GM18519 (cell line): ENCODE results near the gene CFAP58.
"Not testable (repeated sequence)": the region's sequence is repeated elsewhere in the genome, so short reads cannot be mapped to it uniquely, and the experiment has no call there.

ENCODE experiments used
- ATAC-seq: cut with Tn5 transposase; IDR thresholded peaks from one replicate; pipeline ENCODE4 v1.9.1; 2021; ENCODE audit warnings: mild to moderate bottlenecking, moderate library complexity; ENCODE audit not compliant: unreplicated experiment, low FRiP score

CFAP58 gene

GRCh38 chr10:104468818-104469217 is 115.2 kb downstream of the CFAP58 start:
- ATAC-seq = not testable (repeated sequence)

DNA sequence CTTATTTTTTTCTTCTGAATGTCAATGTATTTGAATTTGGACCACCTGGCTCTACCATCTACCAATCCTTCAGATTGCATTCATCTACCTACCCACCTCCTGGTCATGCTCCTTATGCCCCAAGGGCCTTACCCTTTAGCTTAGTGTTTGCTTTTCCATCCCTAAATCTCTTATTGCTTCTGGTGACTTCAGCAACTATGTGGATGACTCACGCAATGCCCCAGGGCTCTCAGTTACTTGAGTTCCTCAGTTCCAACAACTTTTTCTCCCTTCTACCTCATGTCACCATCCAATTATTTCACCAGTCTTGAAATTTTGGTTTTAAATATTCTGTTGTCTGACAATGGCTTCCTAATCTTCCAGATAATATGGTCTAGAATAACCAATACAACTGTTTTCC is 118.9 kb downstream of the CFAP58 start:
- ATAC-seq = no peak

DNA sequence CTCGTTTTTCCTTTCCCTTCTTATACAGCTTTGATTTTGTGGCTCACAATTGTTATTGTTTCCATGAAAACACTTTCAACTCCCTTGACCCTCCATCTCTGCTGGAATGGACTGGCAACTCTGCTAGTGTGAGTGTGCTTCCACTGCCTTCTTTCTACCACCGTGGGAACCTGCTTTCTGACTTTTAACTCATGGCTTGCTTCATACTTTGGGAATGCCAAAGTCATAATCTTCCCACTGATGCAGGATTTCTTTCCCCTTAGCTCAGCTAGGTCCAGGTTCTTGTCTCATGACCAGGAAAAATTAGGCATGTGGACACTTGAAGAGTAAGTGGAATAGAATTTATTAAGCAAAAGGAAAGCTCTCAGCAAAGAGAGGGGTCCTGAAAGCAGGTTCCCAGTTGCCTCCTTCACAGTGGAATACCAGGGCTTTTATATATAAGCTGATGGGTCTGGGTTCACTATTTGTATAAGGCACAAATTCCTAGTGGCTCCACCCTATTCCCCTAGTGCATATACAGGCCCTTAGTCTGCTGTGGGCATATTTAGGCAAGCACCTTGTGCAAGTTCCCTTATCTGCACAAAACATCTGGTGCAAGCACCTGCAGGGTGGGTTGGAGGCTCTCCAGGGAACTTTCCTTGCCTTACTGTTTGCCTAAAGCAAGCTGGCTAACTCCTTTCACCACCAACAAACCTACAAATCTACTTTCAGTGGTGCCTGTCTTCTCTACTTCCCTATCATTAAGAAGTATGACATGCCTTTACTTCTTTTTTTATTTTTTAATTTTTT is 119.5 kb downstream of the CFAP58 start:
- ATAC-seq = no peak

GRCh38 chr10:104478380-104478779 is 124.7 kb downstream of the CFAP58 start:
- ATAC-seq = no peak

GRCh38 chr10:104479906-104480593 is 126.4 kb downstream of the CFAP58 start:
- ATAC-seq = no peak

DNA sequence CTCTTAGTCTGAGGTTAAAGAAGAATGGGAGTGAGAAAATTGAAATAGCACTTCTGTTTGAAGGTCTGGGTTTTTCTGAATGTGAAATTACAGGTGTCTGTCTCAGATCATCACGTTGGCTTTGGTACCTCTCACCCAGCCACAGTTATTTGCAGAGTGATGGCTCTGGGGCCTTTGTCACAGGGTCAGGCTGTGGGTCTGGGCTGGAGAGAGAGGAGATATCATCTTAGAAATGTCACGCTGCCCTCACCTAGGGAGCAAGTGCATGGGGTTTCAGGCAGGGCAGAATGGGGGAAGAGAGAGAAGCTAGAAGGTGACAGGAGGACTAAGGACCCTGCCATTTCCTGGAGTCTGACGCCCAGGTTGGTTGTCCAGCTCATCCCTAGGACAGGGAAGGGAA is 127.2 kb downstream of the CFAP58 start:
- no peak for ATAC-seq

- ATAC-seq = no peak
Observed at GRCh38 chr10:104483582-104483981, 129.9 kb downstream of the CFAP58 start.

DNA sequence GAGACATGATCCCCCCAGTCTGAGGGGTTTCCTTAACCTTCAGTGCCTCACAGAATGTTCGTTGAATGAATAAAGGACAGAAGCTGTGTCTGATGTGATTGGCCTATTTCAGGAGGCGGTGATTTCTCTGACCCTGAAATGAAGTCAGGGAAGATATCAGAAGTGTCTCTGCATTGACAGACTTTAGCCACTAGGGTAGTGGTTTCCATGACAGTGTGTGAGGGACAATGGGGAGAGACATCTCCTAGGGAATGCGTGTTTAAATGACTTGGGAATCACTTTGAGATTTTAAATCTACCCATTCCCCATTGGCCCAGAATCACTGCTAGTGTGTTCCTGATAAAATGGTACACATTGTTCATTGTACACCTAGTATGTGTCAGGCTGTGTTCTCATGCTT is 132.0 kb downstream of the CFAP58 start:
- no peak for ATAC-seq

DNA sequence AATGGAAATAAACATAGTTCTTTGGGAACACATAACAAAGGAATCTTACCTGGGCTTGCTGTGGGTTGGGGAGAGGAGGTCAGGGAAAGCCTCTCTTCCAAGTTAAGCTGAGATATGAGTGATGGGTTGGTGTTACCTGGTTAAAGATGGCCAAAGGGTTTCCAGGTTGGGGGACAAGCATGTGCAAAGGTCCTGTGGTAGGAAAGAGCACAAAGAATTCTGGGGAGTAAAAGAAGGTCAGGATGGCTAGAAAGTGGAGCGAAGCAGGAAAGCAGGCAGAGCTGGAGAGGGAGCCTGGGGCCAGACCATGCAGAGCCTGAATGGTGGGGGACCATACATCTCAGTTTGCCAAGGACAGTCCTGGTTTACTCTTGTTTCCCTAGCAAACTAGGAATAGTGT is 133.2 kb downstream of the CFAP58 start:
- no peak for ATAC-seq

- ATAC-seq = no peak
Observed at GRCh38 chr10:104487794-104488438, 134.3 kb downstream of the CFAP58 start.

GRCh38 chr10:104488439-104488832 is 134.8 kb downstream of the CFAP58 start:
- ATAC-seq = no peak

DNA sequence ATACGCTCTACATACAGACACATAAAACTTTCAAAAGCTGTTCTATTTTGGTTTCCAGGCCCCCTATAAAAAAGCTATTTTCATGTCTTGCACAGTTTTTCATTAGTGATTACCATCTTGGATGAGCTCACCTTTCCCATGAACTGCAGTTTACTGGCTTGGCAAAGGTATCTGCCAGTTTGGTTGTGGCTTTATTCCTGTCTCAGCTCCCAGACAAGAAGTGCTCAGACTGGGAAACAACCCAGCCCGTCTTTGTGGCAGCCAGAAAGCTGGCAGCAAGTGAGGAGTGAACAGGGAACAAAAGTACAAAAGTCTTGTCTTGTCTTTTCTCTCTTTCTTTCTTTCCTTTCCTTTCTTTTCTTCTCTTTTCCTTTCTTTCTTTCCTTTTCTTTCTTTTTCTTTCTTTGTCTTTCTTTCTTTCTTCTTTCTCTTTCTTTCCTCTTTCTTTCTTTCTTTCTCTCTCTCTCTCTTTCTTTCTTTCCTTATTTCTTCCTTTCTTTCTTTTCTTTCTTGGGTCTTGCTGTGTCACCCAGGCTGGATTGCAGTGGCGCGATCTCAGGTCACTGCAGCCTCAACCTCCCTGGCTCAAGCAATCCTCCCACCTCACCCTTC is 138.8 kb downstream of the CFAP58 start:
- no peak for ATAC-seq

DNA sequence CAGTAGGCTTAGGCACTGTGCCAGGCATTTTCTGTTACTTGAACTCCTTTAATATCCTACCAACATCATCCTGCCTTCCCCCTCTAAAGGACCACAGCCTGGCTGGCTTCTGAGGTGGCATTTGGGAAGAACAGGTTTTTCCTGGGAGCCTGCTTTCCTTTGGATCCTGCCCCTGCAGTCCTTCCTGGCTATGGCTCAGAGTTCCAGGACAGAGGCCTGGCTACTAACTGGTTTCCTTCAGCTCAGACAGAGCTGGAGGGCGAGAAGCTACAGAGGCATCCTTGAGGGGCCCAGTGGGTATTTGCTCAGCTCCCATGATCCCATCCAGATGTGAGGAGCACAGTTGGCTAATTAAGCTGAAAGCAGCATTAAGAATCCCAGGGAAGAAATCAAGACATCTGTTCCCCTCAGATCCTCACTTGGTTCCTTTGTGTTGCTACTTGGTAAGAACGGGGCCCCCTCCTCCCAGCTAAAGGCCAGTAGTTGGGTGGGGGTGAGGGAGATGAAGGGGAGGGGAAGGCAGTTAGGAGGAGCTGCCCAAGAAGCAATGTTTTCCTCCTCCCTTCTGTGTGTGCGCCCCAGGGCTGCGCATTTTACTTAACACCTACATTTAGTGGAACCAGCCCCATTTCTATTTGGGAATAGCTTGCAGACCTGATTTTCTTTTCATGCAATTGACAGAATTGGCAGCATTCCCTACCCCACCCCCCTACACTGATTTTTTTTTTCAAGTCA is 144.9 kb downstream of the CFAP58 start:
- no peak for ATAC-seq

DNA sequence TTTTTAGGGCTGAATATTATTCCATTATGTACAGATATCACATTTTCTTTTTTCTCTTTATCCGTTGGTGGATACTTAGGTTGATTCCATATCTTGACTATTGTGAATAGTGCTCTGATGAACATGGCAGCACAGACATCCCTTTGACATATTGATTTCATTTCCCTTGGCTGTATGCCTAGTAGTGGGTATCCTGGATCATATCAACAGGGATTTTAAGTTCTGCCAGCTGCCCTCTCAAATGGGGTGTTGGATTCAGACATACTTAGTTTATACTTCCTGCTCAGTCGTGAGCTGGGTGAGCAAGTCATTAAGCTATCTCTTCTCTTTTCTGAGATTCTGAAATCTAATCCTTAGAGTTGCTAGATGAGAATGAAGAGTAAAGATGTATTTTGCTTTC is 147.8 kb downstream of the CFAP58 start:
- no peak for ATAC-seq

DNA sequence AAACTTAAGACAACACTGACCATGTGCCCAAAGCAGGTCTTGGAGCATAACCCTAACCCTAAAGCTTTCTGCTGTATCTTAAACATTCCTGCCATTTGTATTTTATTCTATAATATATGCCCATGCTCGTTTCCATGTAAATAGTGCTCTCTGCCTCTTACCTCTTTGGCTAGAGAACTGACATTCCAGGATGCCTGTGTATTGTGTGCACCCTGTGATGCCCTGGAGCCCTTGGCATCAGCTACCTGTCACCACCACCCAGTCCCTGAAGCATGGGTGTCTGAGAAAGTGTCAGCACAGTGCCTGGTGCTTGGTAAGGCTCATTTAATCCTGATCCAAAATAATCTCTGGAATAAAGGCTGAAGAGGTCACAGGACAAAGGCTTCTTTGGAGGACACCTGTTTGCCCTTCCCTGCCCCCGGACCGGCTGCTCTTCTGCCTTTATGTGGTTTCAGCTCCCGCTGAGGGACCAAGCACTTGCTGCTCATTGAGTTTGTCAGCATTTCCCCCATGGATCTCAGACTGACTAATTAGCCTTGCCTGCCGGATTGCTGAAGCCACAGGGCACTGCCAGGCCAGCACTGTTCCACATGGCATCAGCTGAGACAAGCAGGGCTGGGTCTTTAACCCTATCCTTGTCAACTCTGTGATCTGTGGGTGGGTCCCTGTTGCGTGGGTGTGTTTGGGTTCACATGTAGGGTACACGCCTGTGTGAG is 148.4 kb downstream of the CFAP58 start:
- ATAC-seq = no peak

- ATAC-seq = no peak
Observed at GRCh38 chr10:104502907-104503306, 149.3 kb downstream of the CFAP58 start.
